Suprapubic skin (tissue), 4 donors: ENCODE data around the gene GPRIN1.

Experiments used
- CTCF ChIP-seq, 2 donors: fragments of 200-600 bp in 1 of 2; fragments of 450-650 bp in 1 of 2; sonication (generic) in 1 of 2; IDR thresholded peaks; one replicate each; pipeline ENCODE4 v1.5.1; 2016 to 2019; ENCODE audit warnings: antibody characterized with exemption in 2 of 2, mild to moderate bottlenecking in 1 of 2, moderate library complexity in 1 of 2
- EP300 ChIP-seq: sonication (generic); formaldehyde crosslinking; IDR thresholded peaks from one replicate; pipeline ENCODE4 v1.6.1; 2017; ENCODE audit warnings: antibody characterized with exemption
- POLR2A ChIP-seq, 2 donors: fragments of 450-650 bp; IDR thresholded peaks; one replicate each; pipeline ENCODE4 v1.6.1; 2017; ENCODE audit warnings: antibody characterized with exemption in 2 of 2, mild to moderate bottlenecking in 2 of 2, moderate library complexity in 2 of 2
- POLR2AphosphoS5 ChIP-seq, 3 donors: sonication (generic); formaldehyde crosslinking; IDR thresholded peaks; one replicate each; pipeline ENCODE4 v1.6.1; 2017; ENCODE audit warnings: antibody characterized with exemption in 3 of 3

- TF ChIP-seq CTCF (IDR thresholded peaks at IDR 0.05) (no peak), POLR2A (IDR thresholded peaks at IDR 0.05) (no peak), EP300 (no peak), POLR2AphosphoS5 (IDR thresholded peaks at IDR 0.05) (no peak)
These were observed 15.6 kb upstream of the GPRIN1 start for GRCh38 chr5:176625512-176625911.
